ENCODE results near the gene CHDH. TPM values are rescaled to one million over a fixed set of nuclear protein-coding genes. Genes with fewer than 3 reads are reported as not detected.

The CHDH gene
- total RNA-seq, 6 experiments from 2014 or later: not detected

- Mint-ChIP-seq H3K9me3 (no peaks in the 10 kb centered on the region), H3K27ac (no peak overlapping the region), H3K36me3 (ENCODE audit: low read depth) (no peaks in the 10 kb centered on the region), H3K4me1 (ENCODE audit: low read depth) (peaks cover 15% of the 10 kb centered on the region), H3K4me3 (no peak overlapping the region), H3K27me3 (ENCODE audit: insufficient read depth) (peaks cover 10% of the 10 kb centered on the region)
- no peak for DNase-seq
- TF ChIP-seq CTCF (IDR thresholded peaks at IDR 0.05): no peak
Measured at GRCh38 chr3:53780806-53781205, 65.4 kb downstream of the CHDH start.

GRCh38 chr3:53780171-53780570, 66.0 kb downstream of the CHDH start:
- H3K27ac Mint-ChIP-seq: no peak overlapping the region
- no peak overlapping the region for H3K4me3 Mint-ChIP-seq
- no peak for DNase-seq
- H3K27me3 Mint-ChIP-seq (ENCODE audit: insufficient read depth): peaks cover 10% of the 10 kb centered on the region
- H3K36me3 Mint-ChIP-seq (ENCODE audit: low read depth): no peaks in the 10 kb centered on the region
- H3K4me1 Mint-ChIP-seq (ENCODE audit: low read depth): peaks cover 18% of the 10 kb centered on the region
- TF ChIP-seq CTCF (IDR thresholded peaks at IDR 0.05): no peak
- no peaks in the 10 kb centered on the region for H3K9me3 Mint-ChIP-seq

GRCh38 chr3:53778153-53778552, 68.1 kb downstream of the CHDH start:
- Mint-ChIP-seq H3K4me1 (ENCODE audit: low read depth) (peaks cover 31% of the 10 kb centered on the region), H3K36me3 (ENCODE audit: low read depth) (no peaks in the 10 kb centered on the region)

GRCh38 chr3:53777468-53777867, 68.8 kb downstream of the CHDH start:
- no peak for TF ChIP-seq CTCF (IDR thresholded peaks at IDR 0.05)
- DNase-seq: no peak
- H3K36me3 Mint-ChIP-seq (ENCODE audit: low read depth): no peaks in the 10 kb centered on the region
- H3K4me1 Mint-ChIP-seq (ENCODE audit: low read depth): peaks cover 37% of the 10 kb centered on the region
- no peak overlapping the region for H3K4me3 Mint-ChIP-seq
- H3K9me3 Mint-ChIP-seq: no peaks in the 10 kb centered on the region
- no peak overlapping the region; the same call in 1 of the 2 replicates for H3K27ac Mint-ChIP-seq
- H3K27me3 Mint-ChIP-seq (ENCODE audit: insufficient read depth): peaks cover 3% of the 10 kb centered on the region

More at GRCh38 chr3:53778153-53778552, 68.1 kb downstream of the CHDH start:
- Mint-ChIP-seq H3K27me3 (ENCODE audit: insufficient read depth) (peaks cover 5% of the 10 kb centered on the region), H3K9me3 (no peaks in the 10 kb centered on the region), H3K27ac (no peak overlapping the region), H3K4me3 (no peak overlapping the region)
- no peak for TF ChIP-seq CTCF (IDR thresholded peaks at IDR 0.05)
- DNase-seq: no peak

GRCh38 chr3:53776494-53777101, 69.6 kb downstream of the CHDH start:
- Mint-ChIP-seq H3K4me1 (ENCODE audit: low read depth) (peaks cover 43% of the 10 kb centered on the region), H3K9me3 (no peaks in the 10 kb centered on the region), H3K4me3 (no peak overlapping the region), H3K36me3 (ENCODE audit: low read depth) (no peaks in the 10 kb centered on the region), H3K27me3 (ENCODE audit: insufficient read depth) (peaks cover 3% of the 10 kb centered on the region), H3K27ac (peak overlapping the region; percentile 23)
- DNase-seq: peak; percentile 6
- no peak for TF ChIP-seq CTCF (IDR thresholded peaks at IDR 0.05)

Measured in HFFc6 (cell line).